GM20000 (cell line): Measurements from ENCODE around the gene CHST8.

Experiments
- DNase-seq: peaks from one replicate; pipeline ENCODE4 v3.0.0; 2012; ENCODE audit warnings: low spot score
- CTCF ChIP-seq: IDR thresholded peaks from 2 replicates; pipeline ENCODE4 v1.5.1; 2012; ENCODE audit warnings: mild to moderate bottlenecking, control low read depth; ENCODE audit errors: extremely low read depth, missing control alignments

The CHST8 gene

GRCh38 chr19:33736158-33736557 is 114.4 kb downstream of the CHST8 start:
- DNase-seq = no peak

GRCh38 chr19:33736787-33737186 is 115.0 kb downstream of the CHST8 start:
- no peak for DNase-seq
- no peak for TF ChIP-seq CTCF

More at GRCh38 chr19:33736158-33736557, 114.4 kb downstream of the CHST8 start:
- no peak for TF ChIP-seq CTCF

GRCh38 chr19:33737681-33738371 is 116.1 kb downstream of the CHST8 start:
- no peak for DNase-seq
- no peak for TF ChIP-seq CTCF

GRCh38 chr19:33740811-33741396 is 119.2 kb downstream of the CHST8 start:
- TF ChIP-seq CTCF = no peak
- peak; percentile 54 for DNase-seq

- DNase-seq = no peak
- TF ChIP-seq CTCF = no peak
Observed at GRCh38 chr19:33745297-33745696, 123.5 kb downstream of the CHST8 start.

- DNase-seq = no peak
- no peak for TF ChIP-seq CTCF
Observed at GRCh38 chr19:33746159-33746558, 124.4 kb downstream of the CHST8 start.

- DNase-seq = no peak
Observed at GRCh38 chr19:33747273-33747672, 125.5 kb downstream of the CHST8 start.

More at GRCh38 chr19:33747273-33747672, 125.5 kb downstream of the CHST8 start:
- no peak for TF ChIP-seq CTCF
